COLO668 (cell line): ENCODE results near the gene INTS1.

Experiments used
- DNase-seq: peaks from one replicate; lab custom pipeline; 2025; ENCODE audit not compliant: unreplicated experiment; lab: John Stamatoyannopoulos, UW

Gene INTS1

GRCh38 chr7:1464694-1465093 is 39.5 kb downstream of the INTS1 start:
- no peak for DNase-seq

- DNase-seq = no peak
Measured at GRCh38 chr7:1463676-1464223, 40.4 kb downstream of the INTS1 start.

- no peak for DNase-seq
Measured at GRCh38 chr7:1461646-1462375, 42.4 kb downstream of the INTS1 start.

- peak; percentile 61 for DNase-seq
Measured at GRCh38 chr7:1460821-1461645, 43.2 kb downstream of the INTS1 start.

GRCh38 chr7:1459920-1460820 is 44.0 kb downstream of the INTS1 start:
- DNase-seq = peak; percentile 49

GRCh38 chr7:1459512-1459892 is 44.7 kb downstream of the INTS1 start:
- DNase-seq = peak; percentile 100

- peak; percentile 76 for DNase-seq
Measured at GRCh38 chr7:1458683-1459511, 45.3 kb downstream of the INTS1 start, which contains the start of gene MICALL2. Gene MICALL2, minus strand, starts transcription at chr7:1459470. Its CDS starts 144 bp downstream, at chr7:1459326.

GRCh38 chr7:1457949-1458682 is 46.1 kb downstream of the INTS1 start:
- no peak for DNase-seq

GRCh38 chr7:1457059-1457948 is 46.9 kb downstream of the INTS1 start:
- DNase-seq = no peak

GRCh38 chr7:1455955-1456354 is 48.2 kb downstream of the INTS1 start:
- DNase-seq = no peak

GRCh38 chr7:1455241-1455939 is 48.8 kb downstream of the INTS1 start:
- DNase-seq = peak; percentile 99

GRCh38 chr7:1454542-1454941 is 49.6 kb downstream of the INTS1 start:
- DNase-seq = peak; percentile 48

- no peak for DNase-seq
Measured at GRCh38 chr7:1452205-1452604, 52.0 kb downstream of the INTS1 start.

GRCh38 chr7:1450987-1451386 is 53.2 kb downstream of the INTS1 start:
- DNase-seq = no peak

GRCh38 chr7:1450431-1450830 is 53.8 kb downstream of the INTS1 start:
- no peak for DNase-seq

- DNase-seq = no peak
Measured at GRCh38 chr7:1449951-1450350, 54.2 kb downstream of the INTS1 start.

- DNase-seq = no peak
Measured at GRCh38 chr7:1449501-1449900, 54.7 kb downstream of the INTS1 start.

- DNase-seq = no peak
Measured at GRCh38 chr7:1448958-1449357, 55.2 kb downstream of the INTS1 start.
